ENCODE measurements around the gene STAT1.
"Not testable (repeated sequence)": the region's sequence is repeated elsewhere in the genome, so short reads cannot be mapped to it uniquely, and the experiment has no call there.

The STAT1 gene

DNA sequence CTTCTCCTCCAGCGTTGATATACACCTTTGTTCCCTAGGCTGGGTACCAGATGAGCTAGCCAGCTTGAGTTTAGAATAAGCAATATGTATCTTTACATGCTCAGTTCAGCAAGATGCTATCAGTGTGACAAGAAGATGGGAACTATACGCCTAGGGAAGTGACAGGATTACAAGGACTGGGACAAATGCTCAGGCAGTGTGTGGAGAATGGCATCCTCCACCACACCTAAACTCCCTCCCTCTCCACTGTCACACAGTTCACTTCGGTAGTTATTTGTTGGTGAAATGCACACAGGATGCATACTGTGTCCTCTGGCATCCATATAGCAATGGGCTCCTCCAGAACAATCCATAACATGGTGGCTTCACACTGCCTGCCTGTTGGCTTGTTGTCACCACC, 7.7 kb downstream of the STAT1 start:
- no peak for DNase-seq

DNA sequence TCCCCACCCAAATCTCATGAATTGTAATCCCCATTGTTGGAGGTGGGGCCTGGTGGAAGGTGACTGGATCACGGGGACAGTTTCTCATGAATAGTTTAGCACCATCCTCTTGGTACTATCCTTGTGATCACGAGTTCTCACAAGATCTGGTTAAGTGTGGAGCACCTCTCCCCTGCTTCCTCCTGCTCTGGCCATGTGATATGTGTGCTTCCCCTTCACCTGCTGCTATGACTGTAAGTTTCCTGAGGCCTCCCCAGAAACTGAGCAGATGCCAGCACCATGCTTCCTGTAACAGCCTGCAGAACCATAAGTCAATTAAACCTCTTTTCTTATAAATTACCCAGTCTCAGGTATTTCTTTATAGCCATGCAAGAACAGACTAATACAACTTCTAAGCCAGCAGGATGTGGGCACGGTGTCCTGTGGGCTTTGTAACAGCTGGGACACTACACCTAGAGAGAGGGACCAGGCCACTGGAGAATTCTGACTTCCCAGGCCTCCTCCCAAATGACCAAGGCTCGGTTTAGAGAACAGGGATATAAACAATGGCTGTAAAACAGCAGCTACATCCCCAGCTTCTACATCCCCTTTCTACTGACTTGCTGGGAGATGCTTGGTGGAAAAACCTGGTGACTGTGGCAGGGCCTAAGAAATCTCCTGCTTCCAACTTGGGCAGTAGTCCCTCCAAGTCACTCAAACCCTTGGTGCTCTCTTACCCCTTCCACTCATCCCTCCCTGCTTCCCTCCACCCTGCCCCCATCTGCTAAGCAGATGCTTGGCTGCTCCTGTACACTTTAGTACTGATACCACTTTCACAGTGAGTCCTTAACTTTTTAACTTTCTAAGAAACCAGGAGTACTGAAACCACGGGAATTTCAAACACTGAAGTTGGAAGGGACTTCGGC, 10.3 kb downstream of the STAT1 start:
- no peak for DNase-seq

DNA sequence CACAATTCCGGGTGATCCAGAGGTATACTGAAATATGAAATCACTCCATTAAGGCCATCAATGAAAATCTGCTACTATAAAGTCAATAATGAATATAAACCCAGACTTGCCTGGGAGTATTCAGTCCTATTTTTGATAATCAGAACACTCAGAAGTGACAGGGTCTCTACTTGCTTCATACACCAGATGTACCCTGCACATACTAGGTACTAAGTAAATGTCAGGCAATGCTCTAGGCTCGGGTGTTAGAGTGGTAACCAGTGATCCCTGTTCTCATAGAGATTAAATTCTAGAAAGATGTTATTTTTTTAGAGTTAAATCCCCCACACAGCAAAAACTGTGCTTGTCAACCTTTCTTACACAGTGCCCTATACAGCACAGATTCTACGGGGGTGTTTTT, 12.3 kb downstream of the STAT1 start:
- no peak for DNase-seq

DNA sequence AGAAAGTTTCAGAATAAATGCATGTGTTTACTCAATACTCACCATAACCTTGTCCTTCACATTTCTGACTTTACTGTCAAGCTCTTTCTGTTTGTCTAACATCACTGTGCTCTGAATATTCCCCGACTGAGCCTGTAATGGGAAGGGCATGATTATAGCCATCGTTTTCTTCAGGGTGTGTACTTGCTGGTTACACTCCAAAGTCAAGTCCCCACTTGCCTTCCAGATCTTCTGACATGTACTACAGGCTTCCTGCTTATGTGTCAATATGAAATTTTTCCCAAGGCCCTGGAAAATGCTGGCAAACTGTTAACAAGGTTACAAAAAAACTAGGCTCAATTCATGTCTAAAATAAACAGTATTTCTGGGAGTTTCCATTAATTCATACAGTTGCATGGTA, 12.9 kb downstream of the STAT1 start:
- DNase-seq, result no peak

DNA sequence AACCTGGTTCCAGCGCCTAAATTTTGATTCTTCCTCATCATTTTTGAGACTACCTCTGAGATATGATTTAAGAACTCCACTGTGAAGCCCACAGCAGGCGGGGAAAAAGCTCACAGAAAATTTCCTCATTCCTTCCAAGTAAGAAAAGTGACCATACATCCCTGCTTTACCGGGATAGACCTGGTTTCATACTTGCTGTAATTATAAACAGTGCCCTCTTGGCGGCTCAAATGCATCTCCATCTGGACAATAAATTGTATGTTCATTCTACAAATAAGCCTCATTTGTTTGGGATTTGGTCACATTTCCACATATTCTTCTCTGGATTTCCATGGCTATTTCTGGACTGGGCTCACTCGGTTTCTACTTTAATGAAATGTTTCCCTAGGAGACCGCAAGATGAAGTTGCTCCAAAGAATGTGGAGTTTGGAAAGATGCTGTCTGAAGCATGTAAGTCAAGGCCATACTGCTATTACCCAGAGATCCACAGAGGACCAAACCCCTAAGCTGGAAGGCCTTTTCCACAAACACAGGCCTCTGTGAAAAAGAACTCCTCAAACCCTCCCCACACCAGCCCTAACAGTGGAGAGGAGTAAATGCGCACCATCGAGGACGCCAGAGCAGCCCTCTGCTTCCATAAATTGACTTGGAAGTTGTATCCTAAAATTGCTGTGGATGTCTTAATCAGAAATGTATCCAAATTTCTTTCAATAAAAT, 13.9 kb downstream of the STAT1 start:
- DNase-seq, result no peak

DNA sequence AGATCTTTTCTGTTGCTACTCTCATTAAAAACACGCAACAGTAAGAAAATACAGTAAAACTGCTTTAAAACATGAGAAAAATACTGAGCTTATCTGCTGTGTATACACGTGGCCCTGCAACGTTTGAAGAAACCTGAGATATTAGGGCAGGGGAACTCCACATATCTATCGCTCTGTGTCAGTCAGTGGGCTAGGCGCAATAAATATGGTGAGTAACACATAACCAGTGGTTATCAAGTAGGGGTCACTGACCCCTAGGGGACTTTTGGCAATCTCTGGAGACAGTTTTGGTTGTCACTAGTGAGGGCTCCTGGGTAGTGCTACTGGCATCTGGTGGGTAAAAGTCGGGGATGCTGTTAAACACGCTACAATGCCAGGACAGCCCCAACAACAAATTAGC, 14.9 kb downstream of the STAT1 start:
- no peak for DNase-seq

DNA sequence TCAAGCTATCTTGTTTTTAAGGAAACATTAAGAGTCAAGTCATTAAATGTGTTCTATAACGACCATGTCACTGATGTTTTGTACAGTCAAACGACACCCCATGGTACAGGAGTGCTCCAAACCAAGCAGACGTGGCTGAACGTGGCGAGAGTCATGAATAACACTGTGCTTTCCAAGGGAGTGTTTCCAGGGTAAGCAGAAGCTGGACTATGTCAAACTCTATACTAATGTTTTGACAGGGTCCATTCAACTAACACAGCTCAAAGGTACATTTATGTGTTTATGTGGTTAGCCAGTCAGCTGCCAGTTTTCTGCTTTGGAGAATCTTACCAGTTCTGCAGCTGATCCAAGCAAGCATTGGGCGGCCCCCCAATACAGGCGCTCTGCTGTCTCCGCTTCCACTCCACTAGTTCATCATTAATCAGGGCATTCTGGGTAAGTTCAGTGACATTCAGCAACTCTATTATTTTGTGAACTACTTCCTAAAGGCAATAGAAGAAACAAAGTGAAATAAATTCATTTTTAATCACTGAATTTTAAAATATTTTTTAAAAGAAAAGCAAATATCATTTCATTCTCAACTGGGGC, 16.4 kb downstream of the STAT1 start:
- DNase-seq, result no peak

DNA sequence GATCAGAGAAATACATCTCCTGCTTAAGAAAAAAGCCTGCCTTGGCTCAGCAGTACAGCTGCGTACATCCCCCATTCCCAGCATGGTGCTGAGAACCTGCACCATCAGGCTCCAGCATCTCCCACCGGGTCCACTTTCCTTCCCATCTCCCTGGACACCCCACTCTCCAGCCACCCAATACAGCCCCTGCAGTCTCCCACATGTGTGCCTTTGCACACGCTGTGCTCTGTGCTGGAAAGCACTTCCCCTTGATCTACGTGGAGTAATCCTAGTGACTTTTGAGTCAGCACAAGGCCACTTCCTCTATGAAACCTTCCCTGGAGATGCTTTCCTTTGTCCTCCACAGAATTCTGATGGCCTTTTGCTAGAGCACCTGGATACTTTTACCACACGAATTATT, 17.0 kb downstream of the STAT1 start:
- DNase-seq, result no peak

DNA sequence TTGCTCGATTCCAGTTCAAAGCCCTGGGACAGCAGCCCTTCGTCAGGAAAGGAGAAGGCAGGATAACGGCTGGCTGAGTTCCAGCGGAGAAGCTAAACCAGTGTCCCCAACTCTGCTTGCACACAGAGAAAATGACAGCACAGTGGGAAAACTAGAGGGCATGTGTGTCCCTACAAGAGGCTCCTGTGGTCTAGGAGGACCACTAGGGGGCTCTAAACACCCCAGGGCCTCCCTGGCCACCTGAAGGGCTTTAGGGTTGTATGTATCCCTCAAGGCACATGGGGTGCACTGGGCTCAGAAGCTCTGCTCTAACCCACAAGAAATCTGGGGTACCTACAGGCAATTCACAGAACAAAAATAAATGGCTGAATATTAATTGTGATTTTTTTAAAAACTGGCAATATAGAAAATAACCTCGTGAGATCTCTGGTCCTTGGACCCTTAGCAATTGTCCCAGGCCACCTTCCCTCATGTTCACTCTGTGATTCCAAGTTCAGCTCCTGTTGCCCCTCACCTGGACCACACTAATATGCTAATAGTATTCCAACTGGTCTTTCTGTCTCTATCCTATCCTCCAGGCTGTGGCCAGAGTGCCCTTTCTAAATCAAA, 17.5 kb downstream of the STAT1 start:
- DNase-seq, result peak in 1 of 2 experiments; percentile 23

DNA sequence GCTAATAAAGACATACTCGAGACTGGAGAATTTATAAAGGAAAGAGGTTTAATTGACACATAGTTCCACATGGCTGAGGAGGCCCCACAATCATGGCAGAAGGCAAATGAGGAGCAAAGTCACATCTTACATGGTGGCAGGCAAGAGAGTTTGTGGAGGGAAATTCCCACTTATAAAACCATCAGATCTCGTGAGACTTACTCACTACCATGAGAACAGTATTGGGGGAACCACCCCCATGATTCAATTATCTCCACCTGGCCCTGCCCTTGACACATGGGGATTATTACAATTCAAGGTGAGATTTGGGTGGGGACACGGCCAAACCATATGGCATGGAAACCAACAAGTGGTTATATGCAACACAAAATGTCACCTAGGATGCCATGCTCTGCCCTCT, 18.7 kb downstream of the STAT1 start:
- not testable (repeated sequence) for DNase-seq

DNA sequence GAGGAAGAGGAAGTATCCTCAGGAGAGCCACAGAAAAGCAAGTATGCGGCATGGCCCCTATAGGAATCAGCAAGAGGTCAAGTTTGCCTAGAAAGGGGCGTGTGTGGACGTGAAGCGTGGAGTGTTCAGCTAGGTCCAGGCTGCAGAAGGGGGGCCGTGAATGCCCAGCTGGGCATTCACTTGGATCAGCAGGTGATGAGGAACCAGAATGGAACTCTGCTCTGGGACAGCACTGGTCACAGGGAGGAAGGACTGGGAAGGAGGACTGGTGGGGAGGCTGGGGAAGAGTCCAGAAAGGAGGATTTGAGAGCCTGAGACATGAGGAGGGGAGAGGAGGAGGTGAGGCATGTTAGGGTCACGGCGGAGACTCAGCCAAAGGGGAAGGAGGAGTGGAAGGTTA, 19.8 kb downstream of the STAT1 start:
- no peak for DNase-seq

DNA sequence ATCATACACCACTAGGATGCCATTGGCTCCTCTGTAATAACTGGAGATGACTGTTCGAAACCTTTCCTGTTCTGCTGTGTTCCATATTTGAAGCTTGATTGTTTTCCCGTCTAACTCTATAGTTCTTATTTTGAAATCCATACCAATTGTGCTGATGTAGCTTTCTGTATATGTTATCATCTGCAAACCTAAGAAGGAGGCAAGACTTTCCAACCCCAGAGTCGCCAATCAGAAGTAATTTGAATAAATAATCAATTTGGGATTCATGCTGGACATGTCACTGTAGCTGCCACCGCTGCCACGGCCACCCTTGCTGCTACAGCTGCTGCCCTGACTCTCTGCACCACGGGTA, 20.7 kb downstream of the STAT1 start:
- no peak for DNase-seq

DNA sequence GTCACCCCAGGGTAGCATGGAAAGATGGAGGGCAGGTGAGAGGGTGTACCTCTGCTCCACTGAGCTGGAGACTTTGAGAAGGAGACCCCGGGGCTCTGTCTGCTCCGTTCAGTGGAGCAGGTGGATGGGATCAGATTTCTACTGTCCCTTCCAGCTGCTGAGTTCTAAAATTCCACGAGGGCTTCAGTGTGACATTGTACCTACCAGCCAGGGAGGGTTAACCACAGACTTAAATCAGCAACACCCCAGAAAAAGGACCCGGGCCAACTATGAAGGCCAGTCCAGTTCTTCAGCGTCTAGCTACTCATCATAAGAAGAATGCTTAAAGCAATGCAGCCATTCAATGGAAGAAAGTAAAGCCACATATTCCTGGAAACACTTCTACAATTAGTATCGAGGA, 23.8 kb downstream of the STAT1 start:
- DNase-seq, result no peak

DNA sequence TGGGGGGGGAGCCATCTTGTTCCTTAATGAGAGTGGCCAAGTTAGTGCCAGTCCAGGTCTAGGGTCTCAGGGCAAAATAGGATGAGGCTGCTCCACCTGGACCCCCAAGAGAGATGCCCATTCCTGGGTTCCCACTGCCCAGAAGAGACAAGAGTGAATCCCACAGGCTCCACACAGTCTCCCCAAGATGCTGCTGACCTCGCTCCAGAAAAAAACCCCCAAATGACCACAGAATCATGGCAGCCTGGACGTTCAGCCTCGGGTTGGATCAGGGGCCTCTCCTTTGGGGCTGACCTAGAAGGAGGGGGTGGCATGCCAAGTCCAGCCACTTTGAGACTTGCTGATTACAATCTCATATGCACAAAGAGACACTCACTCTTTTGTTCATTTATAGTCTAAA, 25.1 kb downstream of the STAT1 start:
- no peak for DNase-seq

DNA sequence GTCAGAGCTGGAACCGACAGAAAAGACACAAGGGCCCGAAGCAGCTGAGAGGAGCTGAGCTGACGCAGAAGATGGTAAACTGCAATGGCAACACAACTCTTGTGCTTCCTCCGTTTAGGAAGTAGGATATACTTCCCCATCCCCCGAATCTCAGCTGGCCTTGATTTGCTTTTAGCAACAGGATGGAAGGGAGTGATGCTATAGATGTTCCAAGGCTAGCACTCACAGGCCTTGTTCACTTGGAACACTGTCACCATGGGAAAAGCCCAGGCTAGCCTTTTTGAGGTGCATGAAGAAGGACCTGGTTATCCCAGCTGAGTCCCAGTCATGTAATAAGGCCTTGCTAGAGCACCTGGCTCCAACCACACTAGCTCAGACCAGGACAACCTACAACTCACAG, 26.0 kb downstream of the STAT1 start:
- DNase-seq, result no peak

DNA sequence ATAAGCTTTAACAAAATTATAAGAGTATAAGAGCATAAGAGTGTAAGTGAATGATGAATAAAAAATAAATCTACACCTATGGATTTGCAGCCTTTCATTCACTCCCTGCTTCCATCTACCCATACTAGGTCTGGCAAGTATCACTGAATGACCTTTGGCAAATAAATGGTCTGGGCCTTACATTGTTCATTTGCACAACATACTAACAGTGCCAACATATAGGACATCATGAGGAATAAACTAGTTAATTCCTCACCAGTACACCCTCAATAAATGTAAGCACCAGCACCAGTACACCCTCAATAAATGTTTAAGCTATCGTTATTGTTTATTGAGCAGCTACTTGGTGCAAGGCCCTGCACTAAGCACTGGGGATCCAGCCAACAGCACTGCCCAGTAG, 26.9 kb downstream of the STAT1 start:
- DNase-seq, result no peak

DNA sequence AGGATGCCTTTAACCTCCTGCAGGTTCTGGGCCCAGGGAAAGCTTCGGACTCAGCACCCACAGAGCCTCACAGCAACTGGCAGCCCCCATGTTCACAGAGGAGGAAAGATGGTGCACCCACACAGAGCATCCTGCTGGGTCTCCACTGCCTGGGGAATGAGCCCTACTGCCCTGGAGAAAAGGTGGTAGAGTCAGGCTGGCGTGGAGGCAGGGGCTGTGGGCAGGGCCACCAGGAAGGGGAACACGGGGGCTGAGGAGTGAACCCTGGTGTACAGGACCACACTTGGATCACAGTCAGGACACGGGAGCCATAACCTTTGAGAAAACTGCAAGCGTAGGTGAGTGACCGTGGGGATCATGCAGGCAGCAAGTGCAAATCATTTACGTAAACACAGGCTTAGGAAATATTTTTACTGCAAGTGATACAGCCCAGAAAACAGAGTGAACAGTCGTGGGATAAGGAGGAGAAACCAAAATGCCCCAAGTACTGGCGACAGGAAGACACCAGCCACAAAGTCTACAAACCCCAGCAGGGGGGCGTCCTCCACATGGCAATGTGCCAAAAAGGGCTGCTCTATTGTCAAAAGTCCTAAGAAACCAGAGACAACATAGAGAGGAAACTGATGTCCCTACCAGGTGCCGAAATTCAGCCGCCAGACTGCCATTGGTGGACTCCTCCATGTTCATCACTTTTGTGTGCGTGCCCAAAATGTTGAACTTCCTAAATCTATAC, 27.6 kb downstream of the STAT1 start:
- DNase-seq, result no peak

DNA sequence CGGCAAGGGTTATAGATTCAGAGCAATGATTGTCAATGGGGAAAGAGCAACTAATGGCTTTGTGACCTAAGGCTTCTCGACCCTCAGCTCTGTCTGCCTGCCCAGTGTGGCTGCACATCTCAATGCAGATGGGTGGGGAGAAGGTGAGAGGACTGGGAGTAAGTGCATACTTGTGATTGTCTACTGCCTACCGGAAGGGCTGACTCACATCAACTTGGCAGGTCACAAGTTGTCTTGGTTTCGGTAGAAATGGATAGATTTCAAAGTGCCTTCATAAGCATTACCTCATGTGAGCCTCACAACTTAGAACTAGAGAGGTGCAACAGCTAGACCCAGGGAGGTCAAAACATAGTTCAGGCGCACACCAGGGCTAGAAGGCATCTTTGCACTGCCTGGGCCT, 29.4 kb downstream of the STAT1 start:
- DNase-seq, result no peak

DNA sequence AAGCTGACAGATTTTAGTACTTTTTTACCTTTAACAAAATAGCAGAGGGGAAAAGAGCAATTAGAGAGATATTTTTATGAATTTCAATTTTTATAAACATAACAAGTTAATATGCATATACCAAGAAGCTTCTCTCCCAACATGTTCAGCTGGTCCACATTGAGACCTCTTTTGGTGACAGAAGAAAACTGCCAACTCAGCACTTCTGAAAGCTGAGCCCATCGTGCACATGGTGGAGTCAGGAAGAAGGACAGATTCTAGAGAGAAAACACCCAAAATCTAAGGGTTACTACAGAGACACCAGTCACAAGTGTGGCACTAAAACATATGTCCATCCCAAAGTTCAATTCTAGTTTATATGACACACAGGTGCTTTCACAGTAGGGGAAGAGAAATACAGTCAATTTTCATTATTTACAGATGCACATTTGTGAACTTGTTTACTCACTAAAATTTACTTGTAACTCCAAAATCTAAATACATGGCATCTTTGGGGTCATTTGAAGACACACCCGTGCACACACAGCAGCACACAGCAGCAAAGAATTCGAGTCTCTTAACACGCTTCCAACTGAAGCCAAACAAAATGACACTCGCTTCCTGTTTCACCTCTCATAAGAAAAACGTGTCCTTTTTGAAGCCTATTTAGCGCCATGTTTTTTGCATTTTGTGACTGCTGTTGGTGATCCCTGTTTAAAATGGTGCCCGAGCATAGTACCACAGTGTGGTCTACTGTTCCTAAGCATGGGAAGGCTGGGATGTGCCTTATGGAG, 31.5 kb downstream of the STAT1 start:
- DNase-seq, result no peak

DNA sequence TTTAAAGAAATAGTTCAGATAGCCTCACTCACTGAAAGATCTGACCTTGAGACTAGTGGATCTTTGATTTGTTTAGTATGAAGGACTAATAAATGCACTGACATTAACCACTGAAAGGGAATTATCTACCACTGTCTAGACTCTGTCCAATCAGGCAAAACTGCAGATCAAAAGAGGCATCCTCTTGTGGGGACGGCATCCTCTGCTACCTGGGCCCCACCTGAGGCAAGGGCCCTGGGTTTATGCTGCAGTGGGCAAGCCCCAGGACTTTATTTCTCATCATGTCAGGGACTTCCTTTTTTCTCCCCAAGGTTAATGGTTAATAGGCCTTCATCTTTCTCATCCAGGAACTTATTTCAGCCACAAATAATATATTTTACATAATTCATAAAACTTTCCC, 32.2 kb downstream of the STAT1 start:
- no peak for DNase-seq

DNA sequence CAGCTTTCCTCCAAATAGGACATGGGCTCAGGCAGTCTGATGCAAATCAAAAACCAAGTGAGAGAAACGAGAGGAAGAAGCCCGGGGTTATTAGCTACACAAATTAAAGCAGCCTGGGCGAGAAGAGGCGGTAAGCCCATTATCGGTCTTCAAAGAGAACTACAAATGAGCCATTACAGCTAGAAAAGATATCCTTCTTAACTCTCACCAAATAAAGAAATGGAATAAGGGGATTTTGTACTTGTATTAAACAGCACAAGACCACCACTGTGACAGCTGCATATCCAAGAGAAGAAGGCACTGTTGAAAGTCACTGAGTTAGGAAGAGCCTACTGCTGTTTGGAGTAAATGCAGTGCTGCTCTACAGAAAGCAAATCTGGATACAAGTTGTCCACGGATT, 32.6 kb downstream of the STAT1 start:
- DNase-seq, result no peak

DNA sequence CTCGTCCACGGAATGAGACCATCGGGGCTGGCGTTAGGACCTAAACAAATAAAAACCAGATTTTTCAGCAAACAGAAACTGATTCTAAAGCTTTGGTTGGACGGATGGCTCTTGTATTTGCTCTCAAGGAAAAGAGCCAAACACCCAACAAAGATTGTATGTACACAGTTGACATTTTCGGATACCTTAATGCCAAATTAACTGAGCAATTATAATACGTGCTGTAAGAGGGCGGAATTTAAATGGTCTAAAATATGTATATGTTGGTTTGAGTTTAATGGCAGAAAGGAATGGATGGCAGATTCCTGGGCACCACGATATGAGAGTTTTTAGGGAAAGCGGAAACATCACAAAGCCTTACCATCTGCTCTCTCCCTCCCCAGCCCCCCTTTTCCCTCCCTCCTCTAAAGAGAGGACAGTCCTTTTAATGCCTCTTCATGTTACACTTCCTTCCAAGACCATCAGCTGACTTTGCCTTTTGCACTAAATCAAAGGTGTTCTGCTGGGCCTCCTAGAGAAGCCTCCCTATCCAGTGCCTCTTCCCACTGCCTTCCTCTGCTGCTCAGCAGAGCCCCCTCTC, 33.3 kb downstream of the STAT1 start:
- no peak for DNase-seq

All from activated CD4-positive, alpha-beta T cell treated with anti-CD3 and anti-CD28 coated beads, Interleukin-2, amount 50 U/mL, for 4 hours (primary cell).